Measurements from ENCODE around the gene VSTM4. TPM values are rescaled to one million over a fixed set of nuclear protein-coding genes. Genes with fewer than 3 reads are reported as not detected.

Gene VSTM4
- total and polyA plus RNA-seq, 9 of the 15 experiments (the other 6 are each of a cell fraction or from before 2014, with no cell fraction given): 1.0 to 7.9 (median 3.0) TPM

DNA sequence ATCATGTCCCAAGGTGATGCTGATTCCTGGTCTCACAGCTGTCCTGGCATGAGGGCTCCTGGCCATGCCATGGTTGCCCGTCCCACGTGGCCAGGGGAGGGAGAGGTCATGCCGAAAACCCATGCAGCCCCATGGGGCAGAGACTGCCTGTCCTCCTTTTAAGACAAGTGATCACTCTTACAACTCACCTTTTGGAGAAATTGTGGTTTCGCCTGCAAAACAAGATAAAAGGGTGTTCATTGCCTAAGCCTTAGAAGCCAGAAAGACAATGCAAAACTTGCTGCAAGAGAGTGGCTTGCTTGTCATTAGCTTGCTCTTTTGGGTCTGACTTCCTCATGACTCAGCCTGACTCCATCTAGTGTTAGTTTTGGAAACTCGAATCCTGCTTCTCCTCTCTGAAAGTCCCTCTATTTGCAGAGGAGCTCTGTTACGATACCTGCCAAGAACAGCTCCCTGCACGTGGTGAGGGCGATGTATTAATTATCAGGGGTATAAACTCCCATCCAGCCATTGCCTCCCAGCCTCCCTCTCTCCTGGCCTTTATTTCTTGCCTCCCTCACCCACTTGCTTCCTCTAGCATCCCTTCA is 46.2 kb upstream of the VSTM4 start (continued):
- TF ChIP-seq, protein P1, sequence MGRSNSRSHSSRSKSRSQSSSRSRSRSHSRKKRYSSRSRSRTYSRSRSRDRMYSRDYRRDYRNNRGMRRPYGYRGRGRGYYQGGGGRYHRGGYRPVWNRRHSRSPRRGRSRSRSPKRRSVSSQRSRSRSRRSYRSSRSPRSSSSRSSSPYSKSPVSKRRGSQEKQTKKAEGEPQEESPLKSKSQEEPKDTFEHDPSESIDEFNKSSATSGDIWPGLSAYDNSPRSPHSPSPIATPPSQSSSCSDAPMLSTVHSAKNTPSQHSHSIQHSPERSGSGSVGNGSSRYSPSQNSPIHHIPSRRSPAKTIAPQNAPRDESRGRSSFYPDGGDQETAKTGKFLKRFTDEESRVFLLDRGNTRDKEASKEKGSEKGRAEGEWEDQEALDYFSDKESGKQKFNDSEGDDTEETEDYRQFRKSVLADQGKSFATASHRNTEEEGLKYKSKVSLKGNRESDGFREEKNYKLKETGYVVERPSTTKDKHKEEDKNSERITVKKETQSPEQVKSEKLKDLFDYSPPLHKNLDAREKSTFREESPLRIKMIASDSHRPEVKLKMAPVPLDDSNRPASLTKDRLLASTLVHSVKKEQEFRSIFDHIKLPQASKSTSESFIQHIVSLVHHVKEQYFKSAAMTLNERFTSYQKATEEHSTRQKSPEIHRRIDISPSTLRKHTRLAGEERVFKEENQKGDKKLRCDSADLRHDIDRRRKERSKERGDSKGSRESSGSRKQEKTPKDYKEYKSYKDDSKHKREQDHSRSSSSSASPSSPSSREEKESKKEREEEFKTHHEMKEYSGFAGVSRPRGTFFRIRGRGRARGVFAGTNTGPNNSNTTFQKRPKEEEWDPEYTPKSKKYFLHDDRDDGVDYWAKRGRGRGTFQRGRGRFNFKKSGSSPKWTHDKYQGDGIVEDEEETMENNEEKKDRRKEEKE (IDR thresholded peaks at IDR 0.05; ENCODE audit: borderline replicate concordance in 1 of 2, control insufficient read depth in 1 of 2, low read depth in 2 of 2, low read length in 1 of 2): no peak
- TF ChIP-seq HDAC8 (tag; IDR thresholded peaks at IDR 0.05) (no peak), ZBTB17 (CRISPR knock-in tag; IDR thresholded peaks at IDR 0.05) (no peak), ZNF146 (CRISPR knock-in tag; IDR thresholded peaks at IDR 0.05; ENCODE audit: unreplicated experiment) (no peak), CHD4 (IDR thresholded peaks at IDR 0.05; ENCODE audit: insufficient read depth, insufficient replicate concordance, low read depth, low read length, poor library complexity, severe bottlenecking) (no peak), SMAD3 (CRISPR knock-in tag; conservative IDR thresholded peaks at IDR 0.05) (0 out of 2 replicates have a peak, but pooled peaks have one; percentile 41)
- TF ChIP-seq, protein P2, sequence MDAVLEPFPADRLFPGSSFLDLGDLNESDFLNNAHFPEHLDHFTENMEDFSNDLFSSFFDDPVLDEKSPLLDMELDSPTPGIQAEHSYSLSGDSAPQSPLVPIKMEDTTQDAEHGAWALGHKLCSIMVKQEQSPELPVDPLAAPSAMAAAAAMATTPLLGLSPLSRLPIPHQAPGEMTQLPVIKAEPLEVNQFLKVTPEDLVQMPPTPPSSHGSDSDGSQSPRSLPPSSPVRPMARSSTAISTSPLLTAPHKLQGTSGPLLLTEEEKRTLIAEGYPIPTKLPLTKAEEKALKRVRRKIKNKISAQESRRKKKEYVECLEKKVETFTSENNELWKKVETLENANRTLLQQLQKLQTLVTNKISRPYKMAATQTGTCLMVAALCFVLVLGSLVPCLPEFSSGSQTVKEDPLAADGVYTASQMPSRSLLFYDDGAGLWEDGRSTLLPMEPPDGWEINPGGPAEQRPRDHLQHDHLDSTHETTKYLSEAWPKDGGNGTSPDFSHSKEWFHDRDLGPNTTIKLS (IDR thresholded peaks at IDR 0.05; ENCODE audit: borderline replicate concordance, low read depth): 0 out of 2 replicates have a peak, but pooled peaks have one; percentile 62
- TF ChIP-seq, protein P3, sequence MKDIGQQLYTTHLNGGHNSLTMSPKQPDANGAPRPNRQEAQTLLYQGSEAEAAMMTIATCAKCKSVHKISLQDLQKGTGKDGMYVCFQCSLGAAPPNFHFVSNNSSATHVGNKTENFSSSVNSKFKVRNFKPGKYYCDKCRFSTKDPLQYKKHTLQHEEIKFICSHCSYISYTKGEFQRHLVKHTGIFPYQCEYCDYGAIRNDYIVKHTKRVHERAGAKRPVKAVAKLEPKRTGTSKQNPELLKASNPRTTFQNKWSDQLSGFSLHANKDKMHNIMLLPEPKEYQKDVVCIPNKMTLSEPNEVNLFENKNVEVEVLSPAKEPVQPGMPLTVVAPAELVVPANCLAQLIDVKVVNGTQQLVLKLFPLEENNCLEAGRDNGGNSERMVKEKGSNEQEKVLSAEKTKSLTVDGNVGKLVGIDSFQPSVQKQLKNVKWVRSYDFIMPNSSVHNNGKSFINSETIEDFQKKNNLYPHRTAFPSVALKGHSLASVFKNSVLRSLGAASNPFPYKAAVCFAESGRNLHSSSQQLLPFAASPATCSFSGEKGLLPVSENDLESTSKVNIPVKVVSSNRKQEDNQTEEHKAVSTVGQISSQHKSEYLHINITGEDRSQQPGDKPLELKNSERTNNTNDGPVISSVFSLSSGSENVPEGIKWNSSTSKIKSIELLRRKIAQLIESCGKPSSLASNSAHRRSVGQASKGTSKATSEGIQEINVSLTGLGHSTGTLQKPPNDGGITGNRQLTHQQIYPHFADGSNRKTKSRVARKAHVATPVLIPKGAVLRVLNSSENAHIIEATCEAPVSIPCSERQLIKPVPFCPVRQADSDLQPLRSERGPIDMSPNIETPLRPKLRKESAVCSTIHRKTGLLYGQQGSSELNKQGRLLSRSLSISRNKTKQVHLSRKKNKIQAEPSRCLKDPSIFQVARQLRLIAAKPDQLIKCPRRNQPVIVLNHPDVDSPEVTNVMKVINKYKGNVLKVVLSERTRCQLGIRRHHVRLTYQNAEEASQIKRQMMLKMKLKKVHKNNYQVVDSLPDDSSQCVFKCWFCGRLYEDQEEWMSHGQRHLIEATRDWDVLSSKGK (CRISPR knock-in tag; IDR thresholded peaks at IDR 0.05): no peak
- TF ChIP-seq, protein P4, sequence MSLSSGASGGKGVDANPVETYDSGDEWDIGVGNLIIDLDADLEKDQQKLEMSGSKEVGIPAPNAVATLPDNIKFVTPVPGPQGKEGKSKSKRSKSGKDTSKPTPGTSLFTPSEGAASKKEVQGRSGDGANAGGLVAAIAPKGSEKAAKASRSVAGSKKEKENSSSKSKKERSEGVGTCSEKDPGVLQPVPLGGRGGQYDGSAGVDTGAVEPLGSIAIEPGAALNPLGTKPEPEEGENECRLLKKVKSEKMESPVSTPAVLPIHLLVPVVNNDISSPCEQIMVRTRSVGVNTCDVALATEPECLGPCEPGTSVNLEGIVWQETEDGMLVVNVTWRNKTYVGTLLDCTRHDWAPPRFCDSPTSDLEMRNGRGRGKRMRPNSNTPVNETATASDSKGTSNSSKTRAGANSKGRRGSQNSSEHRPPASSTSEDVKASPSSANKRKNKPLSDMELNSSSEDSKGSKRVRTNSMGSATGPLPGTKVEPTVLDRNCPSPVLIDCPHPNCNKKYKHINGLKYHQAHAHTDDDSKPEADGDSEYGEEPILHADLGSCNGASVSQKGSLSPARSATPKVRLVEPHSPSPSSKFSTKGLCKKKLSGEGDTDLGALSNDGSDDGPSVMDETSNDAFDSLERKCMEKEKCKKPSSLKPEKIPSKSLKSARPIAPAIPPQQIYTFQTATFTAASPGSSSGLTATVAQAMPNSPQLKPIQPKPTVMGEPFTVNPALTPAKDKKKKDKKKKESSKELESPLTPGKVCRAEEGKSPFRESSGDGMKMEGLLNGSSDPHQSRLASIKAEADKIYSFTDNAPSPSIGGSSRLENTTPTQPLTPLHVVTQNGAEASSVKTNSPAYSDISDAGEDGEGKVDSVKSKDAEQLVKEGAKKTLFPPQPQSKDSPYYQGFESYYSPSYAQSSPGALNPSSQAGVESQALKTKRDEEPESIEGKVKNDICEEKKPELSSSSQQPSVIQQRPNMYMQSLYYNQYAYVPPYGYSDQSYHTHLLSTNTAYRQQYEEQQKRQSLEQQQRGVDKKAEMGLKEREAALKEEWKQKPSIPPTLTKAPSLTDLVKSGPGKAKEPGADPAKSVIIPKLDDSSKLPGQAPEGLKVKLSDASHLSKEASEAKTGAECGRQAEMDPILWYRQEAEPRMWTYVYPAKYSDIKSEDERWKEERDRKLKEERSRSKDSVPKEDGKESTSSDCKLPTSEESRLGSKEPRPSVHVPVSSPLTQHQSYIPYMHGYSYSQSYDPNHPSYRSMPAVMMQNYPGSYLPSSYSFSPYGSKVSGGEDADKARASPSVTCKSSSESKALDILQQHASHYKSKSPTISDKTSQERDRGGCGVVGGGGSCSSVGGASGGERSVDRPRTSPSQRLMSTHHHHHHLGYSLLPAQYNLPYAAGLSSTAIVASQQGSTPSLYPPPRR (CRISPR knock-in tag; IDR thresholded peaks at IDR 0.05; ENCODE audit: borderline replicate concordance): no peak
